ENCODE data around the gene IFNA6.
"Not testable (repeated sequence)": the region's sequence is repeated elsewhere in the genome, so short reads cannot be mapped to it uniquely, and the experiment has no call there.

The IFNA6 gene

GRCh38 chr9:21367169-21367568 is 16.5 kb upstream of the IFNA6 start:
- H3K36me3 ChIP-seq (ENCODE audit: control insufficient read depth, insufficient read depth, low read length), result not testable (repeated sequence)

GRCh38 chr9:21362287-21362686 is 11.6 kb upstream of the IFNA6 start:
- Histone ChIP-seq H3K27me3 (ENCODE audit: control insufficient read depth, insufficient read depth, low read length) (no peaks in the 10 kb centered on the region), H3K4me3 (ENCODE audit: low read depth, low read length) (no peak overlapping the region), H3K4me1 (ENCODE audit: control insufficient read depth, insufficient read depth, low read length) (no peaks in the 10 kb centered on the region)

More at GRCh38 chr9:21367169-21367568, 16.5 kb upstream of the IFNA6 start:
- H3K9me3 ChIP-seq (ENCODE audit: control insufficient read depth, insufficient read depth, low read depth, low read length); H3K9ac ChIP-seq (ENCODE audit: low read length); H3K4me1 ChIP-seq (ENCODE audit: control insufficient read depth, insufficient read depth, low read length); H3K27me3 ChIP-seq (ENCODE audit: control insufficient read depth, insufficient read depth, low read length); H3K4me3 ChIP-seq (ENCODE audit: low read depth, low read length); H3K27ac ChIP-seq (ENCODE audit: low read depth, low read length): not testable (repeated sequence)

DNA sequence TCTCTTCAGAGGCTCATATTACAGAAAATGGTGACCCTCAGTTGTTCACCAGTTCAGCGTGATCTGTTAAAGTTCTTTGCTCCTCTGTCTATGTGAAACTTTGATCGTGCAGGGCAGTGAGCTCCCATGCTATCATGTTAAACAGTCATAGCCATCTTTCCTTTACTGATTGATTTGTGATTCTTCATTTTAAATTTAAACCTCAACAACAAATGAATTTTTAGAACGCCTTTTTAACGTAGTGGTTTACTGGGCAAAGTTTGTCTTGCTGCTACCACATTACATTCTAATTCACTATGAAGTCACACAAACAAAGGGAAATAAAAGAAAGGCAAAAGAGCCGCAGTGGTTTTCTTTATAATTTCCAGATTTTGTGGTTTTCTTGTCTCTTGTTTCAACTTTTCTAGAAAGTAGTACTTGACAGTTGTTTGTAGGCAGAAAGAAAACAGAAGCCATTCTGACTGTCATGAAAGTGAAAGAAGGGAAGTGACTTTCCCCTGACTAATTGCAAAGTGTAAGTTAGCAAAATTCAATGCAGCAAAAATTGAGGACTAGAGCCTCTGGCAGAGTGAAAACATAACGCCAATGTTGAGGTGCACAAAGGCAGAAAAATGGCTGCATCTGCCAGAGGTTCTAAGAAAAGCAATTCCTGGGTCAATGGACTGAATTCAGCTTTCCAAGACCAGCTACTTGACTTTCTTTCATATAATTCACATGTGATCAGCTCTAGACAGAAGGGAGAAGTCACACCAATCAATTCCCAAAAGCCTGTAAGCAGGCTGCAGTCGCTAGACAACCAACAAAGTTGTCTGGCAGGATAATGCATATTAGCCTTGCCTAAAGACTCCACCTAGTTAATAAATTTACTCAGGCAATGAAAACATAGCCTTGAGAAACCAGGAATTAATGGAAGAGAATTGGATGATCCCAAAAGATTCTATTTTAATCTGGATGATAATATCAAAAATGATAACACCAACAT is 7.1 kb upstream of the IFNA6 start:
- Histone ChIP-seq H3K4me1 (ENCODE audit: control insufficient read depth, insufficient read depth, low read length) (no peaks in the 10 kb centered on the region), H3K27ac (ENCODE audit: low read depth, low read length) (no peak overlapping the region), H3K9ac (ENCODE audit: low read length) (no peak overlapping the region), H3K9me3 (ENCODE audit: control insufficient read depth, insufficient read depth, low read depth, low read length) (peaks cover 3% of the 10 kb centered on the region; the same call in 1 of the 2 replicates), H3K27me3 (ENCODE audit: control insufficient read depth, insufficient read depth, low read length) (no peaks in the 10 kb centered on the region), H3K4me3 (ENCODE audit: low read depth, low read length) (no peak overlapping the region), H3K36me3 (ENCODE audit: control insufficient read depth, insufficient read depth, low read length) (no peaks in the 10 kb centered on the region)

More at GRCh38 chr9:21362287-21362686, 11.6 kb upstream of the IFNA6 start:
- Histone ChIP-seq H3K9ac (ENCODE audit: low read length) (no peak overlapping the region), H3K36me3 (ENCODE audit: control insufficient read depth, insufficient read depth, low read length) (no peaks in the 10 kb centered on the region), H3K27ac (ENCODE audit: low read depth, low read length) (no peak overlapping the region), H3K9me3 (ENCODE audit: control insufficient read depth, insufficient read depth, low read depth, low read length) (no peaks in the 10 kb centered on the region)

DNA sequence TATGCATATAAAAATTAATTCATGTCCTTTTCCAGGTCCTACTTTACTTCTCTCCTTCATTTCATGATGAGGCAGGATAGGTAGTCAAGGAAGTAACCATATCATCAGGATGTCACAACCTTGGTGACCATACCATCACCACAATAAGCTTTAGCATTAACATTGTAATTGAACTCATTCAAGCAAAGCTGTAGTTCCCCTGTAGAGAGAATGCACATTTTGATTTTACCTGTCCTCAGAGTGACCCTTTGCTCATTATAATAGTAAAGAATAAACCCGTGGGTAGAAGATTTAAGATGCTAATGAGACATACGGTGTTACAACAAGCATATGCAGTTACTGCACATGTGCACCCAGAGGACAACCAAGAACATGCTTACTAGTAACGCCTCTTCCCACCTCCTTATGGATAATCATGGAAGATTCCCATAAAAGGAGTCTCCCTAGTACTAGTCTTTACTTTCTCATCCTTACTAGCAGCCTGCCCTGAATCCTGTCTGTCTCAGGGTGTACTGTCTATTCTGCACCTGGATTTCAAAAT is 2.2 kb downstream of the IFNA6 start:
- Histone ChIP-seq H3K27me3 (ENCODE audit: control insufficient read depth, insufficient read depth, low read length) (no peaks in the 10 kb centered on the region), H3K36me3 (ENCODE audit: control insufficient read depth, insufficient read depth, low read length) (no peaks in the 10 kb centered on the region), H3K9me3 (ENCODE audit: control insufficient read depth, insufficient read depth, low read depth, low read length) (peaks cover under 1% of the 10 kb centered on the region; the same call in 1 of the 2 replicates), H3K27ac (ENCODE audit: low read depth, low read length) (no peak overlapping the region), H3K4me3 (ENCODE audit: low read depth, low read length) (no peak overlapping the region), H3K4me1 (ENCODE audit: control insufficient read depth, insufficient read depth, low read length) (no peaks in the 10 kb centered on the region), H3K9ac (ENCODE audit: low read length) (no peak overlapping the region)

DNA sequence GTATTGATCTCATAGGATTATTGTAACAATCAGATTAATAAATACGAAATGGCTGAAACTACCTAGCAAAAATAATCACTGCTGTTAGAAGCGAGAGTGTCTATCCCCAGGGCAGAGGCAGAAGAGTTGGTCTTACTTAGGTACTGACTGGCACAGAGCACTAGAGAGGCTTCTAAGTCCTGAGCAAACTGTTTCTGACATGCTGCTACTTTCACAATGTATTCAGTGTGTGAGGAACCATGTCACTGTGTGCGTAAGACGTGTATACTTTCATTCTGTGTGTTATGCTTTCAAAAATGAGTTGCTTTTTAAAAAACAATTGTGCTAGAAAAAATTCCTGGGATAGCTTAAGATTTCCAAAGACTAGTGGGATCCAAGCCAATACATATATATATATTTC is 10.0 kb downstream of the IFNA6 start:
- Histone ChIP-seq H3K4me3 (ENCODE audit: low read depth, low read length) (no peak overlapping the region), H3K4me1 (ENCODE audit: control insufficient read depth, insufficient read depth, low read length) (no peaks in the 10 kb centered on the region), H3K9me3 (ENCODE audit: control insufficient read depth, insufficient read depth, low read depth, low read length) (no peaks in the 10 kb centered on the region), H3K9ac (ENCODE audit: low read length) (no peak overlapping the region), H3K27ac (ENCODE audit: low read depth, low read length) (no peak overlapping the region), H3K36me3 (ENCODE audit: control insufficient read depth, insufficient read depth, low read length) (no peaks in the 10 kb centered on the region), H3K27me3 (ENCODE audit: control insufficient read depth, insufficient read depth, low read length) (peaks cover 6% of the 10 kb centered on the region)

DNA sequence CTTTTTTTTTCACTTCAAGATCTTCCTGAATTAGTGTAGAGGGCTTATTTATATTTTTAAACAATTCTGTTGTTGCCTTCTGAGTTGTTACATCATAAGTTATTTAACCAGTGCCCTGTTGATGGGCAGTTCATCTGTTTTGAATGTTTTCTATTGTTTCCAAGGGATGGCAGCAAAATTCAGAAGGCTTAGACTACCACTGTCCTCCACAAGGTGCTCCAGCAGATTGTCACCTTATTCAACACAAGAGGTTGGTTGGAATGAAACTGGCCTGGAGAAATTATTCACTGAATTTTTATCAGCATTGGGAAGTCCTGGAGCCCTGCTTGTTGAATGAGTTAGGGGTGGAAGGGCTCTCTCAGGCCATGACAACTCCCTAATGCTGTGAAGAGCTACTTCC is 14.2 kb downstream of the IFNA6 start:
- peaks cover 6% of the 10 kb centered on the region for H3K27me3 ChIP-seq (ENCODE audit: control insufficient read depth, insufficient read depth, low read length)
- peaks cover 13% of the 10 kb centered on the region for H3K36me3 ChIP-seq (ENCODE audit: control insufficient read depth, insufficient read depth, low read length)
- no peak overlapping the region for H3K9ac ChIP-seq (ENCODE audit: low read length)
- H3K27ac ChIP-seq (ENCODE audit: low read depth, low read length), result no peak overlapping the region
- H3K4me1 ChIP-seq (ENCODE audit: control insufficient read depth, insufficient read depth, low read length), result peaks cover 23% of the 10 kb centered on the region
- no peaks in the 10 kb centered on the region for H3K9me3 ChIP-seq (ENCODE audit: control insufficient read depth, insufficient read depth, low read depth, low read length)
- no peak overlapping the region for H3K4me3 ChIP-seq (ENCODE audit: low read depth, low read length)

DNA sequence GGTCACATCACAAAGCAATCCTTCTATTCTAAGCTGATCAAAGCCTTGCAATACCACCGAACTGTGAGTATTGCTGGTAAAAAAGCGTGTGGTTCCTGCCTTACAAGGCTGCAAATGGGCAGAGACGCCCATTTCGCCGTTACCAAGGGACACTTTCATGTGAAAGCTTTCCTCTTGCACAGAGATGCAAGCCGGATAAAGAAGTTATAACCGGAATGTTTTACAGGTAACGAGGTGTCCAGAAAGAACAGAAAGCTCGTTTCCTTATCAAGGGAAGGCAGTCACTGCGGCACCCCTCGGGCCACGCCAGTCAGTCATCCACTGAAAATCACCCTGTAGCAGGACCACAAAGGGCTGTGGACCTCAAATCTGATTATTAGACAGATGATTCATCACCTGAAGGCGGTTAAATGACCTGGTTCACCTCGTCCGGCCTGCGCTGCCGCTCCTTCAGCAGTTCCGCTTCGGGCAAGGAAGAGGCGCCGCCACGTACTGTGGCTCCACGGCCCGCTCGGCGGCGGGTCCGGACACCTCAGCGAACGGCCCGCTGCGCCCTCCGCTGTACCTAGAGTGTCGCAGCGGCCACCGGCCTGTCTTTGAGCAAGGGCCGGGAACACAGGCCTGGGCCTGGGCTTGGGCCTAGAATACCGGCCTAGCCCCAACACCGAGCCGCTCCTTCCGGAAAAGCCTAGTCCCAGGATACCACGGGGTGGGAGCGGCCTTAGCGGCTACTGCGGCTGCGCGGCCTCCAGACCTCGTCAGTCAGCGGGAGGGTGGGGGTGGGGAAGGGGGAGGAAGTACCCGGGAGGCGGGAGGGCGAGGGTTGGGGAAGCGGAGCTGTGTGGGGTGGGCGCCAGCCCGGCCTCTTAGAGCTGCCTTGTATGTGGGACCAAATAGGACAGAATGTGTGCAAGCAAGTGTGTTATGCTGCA is 15.7 kb downstream of the IFNA6 start, which contains the start of gene KLHL9:
TSS of gene KLHL9 (minus strand) at position 704 of the 932 bp plus-strand sequence. CDS start at position 159, 545 bp downstream.
- no peaks in the 10 kb centered on the region for H3K9me3 ChIP-seq (ENCODE audit: control insufficient read depth, insufficient read depth, low read depth, low read length)
- H3K4me3 ChIP-seq (ENCODE audit: low read depth, low read length), result peak within 1 kb of the TSS; percentile 100
- H3K27me3 ChIP-seq (ENCODE audit: control insufficient read depth, insufficient read depth, low read length), result peaks cover 4% of the 10 kb centered on the region
- H3K36me3 ChIP-seq (ENCODE audit: control insufficient read depth, insufficient read depth, low read length), result peaks cover 15% of the 10 kb centered on the region
- H3K4me1 ChIP-seq (ENCODE audit: control insufficient read depth, insufficient read depth, low read length), result peaks cover 23% of the 10 kb centered on the region
- peak within 1 kb of the TSS; percentile 99 for H3K27ac ChIP-seq (ENCODE audit: low read depth, low read length)
- H3K9ac ChIP-seq (ENCODE audit: low read length), result peak within 1 kb of the TSS; percentile 99

DNA sequence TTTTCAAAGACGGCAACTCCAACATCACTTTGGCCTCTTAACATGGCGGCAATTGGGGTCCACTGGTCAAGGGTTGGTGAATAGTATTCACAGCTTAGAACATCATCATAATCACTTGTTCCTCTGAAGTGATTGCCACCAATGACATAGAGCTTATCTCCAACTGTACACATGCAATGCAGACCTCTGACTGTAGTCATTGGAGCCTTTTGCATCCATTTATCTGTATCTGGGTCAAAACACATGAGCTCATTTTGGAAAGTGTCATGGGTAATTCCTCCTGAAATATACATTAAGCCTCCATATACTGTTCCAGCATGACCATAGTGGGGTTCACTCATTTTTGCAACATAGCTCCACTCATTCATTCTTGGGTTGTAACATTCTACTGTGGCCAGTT is 17.5 kb downstream of the IFNA6 start:
- no peak overlapping the region for H3K9ac ChIP-seq (ENCODE audit: low read length)
- H3K27ac ChIP-seq (ENCODE audit: low read depth, low read length), result no peak overlapping the region
- H3K27me3 ChIP-seq (ENCODE audit: control insufficient read depth, insufficient read depth, low read length), result no peaks in the 10 kb centered on the region
- peaks cover 23% of the 10 kb centered on the region for H3K4me1 ChIP-seq (ENCODE audit: control insufficient read depth, insufficient read depth, low read length)
- peak overlapping the region; percentile 100 for H3K4me3 ChIP-seq (ENCODE audit: low read depth, low read length)
- peaks cover 15% of the 10 kb centered on the region for H3K36me3 ChIP-seq (ENCODE audit: control insufficient read depth, insufficient read depth, low read length)
- H3K9me3 ChIP-seq (ENCODE audit: control insufficient read depth, insufficient read depth, low read depth, low read length), result no peaks in the 10 kb centered on the region

DNA sequence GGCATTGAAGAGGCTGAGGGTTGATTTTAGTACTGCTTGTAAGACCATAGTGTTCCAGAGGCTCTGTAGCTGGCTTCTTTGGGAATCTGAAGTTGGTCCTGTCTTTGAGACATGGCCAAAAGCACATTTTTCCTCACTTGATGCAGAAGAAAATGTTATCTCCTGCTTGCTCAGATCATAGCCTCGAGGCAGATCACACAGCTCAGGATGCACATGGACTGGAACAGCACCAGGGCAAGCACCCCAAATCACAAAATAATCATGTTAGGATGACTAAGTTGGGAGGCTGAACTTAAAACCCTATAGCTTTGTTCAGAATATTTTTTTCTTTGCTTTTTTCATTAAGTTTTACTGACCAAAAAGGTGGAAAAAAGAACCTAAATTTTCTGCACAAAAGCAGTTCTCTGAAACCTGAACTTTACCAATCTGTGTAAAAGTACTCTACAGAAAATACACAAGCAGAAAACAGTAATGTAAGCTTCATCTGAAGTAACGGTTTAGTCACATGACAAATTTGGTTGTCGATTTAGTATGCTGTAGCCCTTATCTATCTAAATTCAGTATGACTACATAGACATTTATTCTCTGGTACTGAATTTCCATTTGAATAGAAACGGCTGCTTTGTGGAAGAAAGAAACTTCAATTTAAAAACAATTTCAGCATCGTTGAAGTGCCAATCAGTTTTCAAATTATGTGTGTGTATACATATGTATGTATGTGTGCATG is 18.8 kb downstream of the IFNA6 start:
- Histone ChIP-seq H3K9ac (ENCODE audit: low read length) (no peak overlapping the region), H3K9me3 (ENCODE audit: control insufficient read depth, insufficient read depth, low read depth, low read length) (no peaks in the 10 kb centered on the region), H3K4me3 (ENCODE audit: low read depth, low read length) (peak overlapping the region; percentile 16; the same call in 1 of the 2 replicates), H3K36me3 (ENCODE audit: control insufficient read depth, insufficient read depth, low read length) (peaks cover 15% of the 10 kb centered on the region), H3K27ac (ENCODE audit: low read depth, low read length) (no peak overlapping the region), H3K27me3 (ENCODE audit: control insufficient read depth, insufficient read depth, low read length) (no peaks in the 10 kb centered on the region), H3K4me1 (ENCODE audit: control insufficient read depth, insufficient read depth, low read length) (peaks cover 23% of the 10 kb centered on the region)

GRCh38 chr9:21326526-21327139 is 24.1 kb downstream of the IFNA6 start:
- Histone ChIP-seq H3K4me1 (ENCODE audit: control insufficient read depth, insufficient read depth, low read length) (no peaks in the 10 kb centered on the region), H3K36me3 (ENCODE audit: control insufficient read depth, insufficient read depth, low read length) (peaks cover 5% of the 10 kb centered on the region; the same call in 1 of the 2 replicates), H3K27ac (ENCODE audit: low read depth, low read length) (no peak overlapping the region), H3K9me3 (ENCODE audit: control insufficient read depth, insufficient read depth, low read depth, low read length) (no peaks in the 10 kb centered on the region), H3K9ac (ENCODE audit: low read length) (no peak overlapping the region), H3K4me3 (ENCODE audit: low read depth, low read length) (no peak overlapping the region), H3K27me3 (ENCODE audit: control insufficient read depth, insufficient read depth, low read length) (no peaks in the 10 kb centered on the region)

All from HUES6 (cell line).